Activated CD8-positive, alpha-beta memory T cell treated with anti-CD3 and anti-CD28 coated beads for 24 hours (primary cell): ENCODE data around the gene DDA1.
A peak's percentile ranks its signal among the peaks of the same experiment; 100 is the strongest.
"Not testable (repeated sequence)": the region's sequence is repeated elsewhere in the genome, so short reads cannot be mapped to it uniquely, and the experiment has no call there.

Experiments used
- DNase-seq: peaks from one replicate; pipeline ENCODE4 v3.0.0-alpha.2; 2020

Gene DDA1

GRCh38 chr19:17289489-17289888 lies 19.9 kb upstream of the DDA1 start:
- peak; percentile 78 for DNase-seq

GRCh38 chr19:17292301-17293074 lies 16.9 kb upstream of the DDA1 start:
- DNase-seq = peak; percentile 95

- no peak for DNase-seq
These were observed 15.8 kb upstream of the DDA1 start for GRCh38 chr19:17293605-17294004.

GRCh38 chr19:17294051-17294891 lies 15.1 kb upstream of the DDA1 start:
- peak; percentile 79 for DNase-seq

GRCh38 chr19:17295551-17295950 lies 13.8 kb upstream of the DDA1 start:
- DNase-seq = not testable (repeated sequence)

- DNase-seq = no peak
These were observed 13.1 kb upstream of the DDA1 start for GRCh38 chr19:17296273-17296672.

- no peak for DNase-seq
These were observed 12.4 kb upstream of the DDA1 start for GRCh38 chr19:17296976-17297375.

- no peak for DNase-seq
These were observed 8.3 kb upstream of the DDA1 start for GRCh38 chr19:17300992-17301619.

GRCh38 chr19:17302391-17303166 lies 6.8 kb upstream of the DDA1 start:
- peak; percentile 67 for DNase-seq

GRCh38 chr19:17303167-17303939 lies 6.0 kb upstream of the DDA1 start, which contains the start of gene ABHD8:
ABHD8 (minus strand) TSS chr19:17303425; CDS start chr19:17301616, 1,809 bp downstream.
- DNase-seq = peak; percentile 97

- no peak for DNase-seq
These were observed 5.5 kb upstream of the DDA1 start for GRCh38 chr19:17303940-17304267.

- DNase-seq = no peak
These were observed 4.8 kb upstream of the DDA1 start for GRCh38 chr19:17304386-17305215.

- no peak for DNase-seq
These were observed 4.2 kb upstream of the DDA1 start for GRCh38 chr19:17305216-17305516.

- DNase-seq = peak; percentile 95
These were observed 3.7 kb upstream of the DDA1 start, which contains the start of gene MRPL34 for GRCh38 chr19:17305517-17306284. MRPL34 (plus strand) TSS chr19:17305872; CDS start chr19:17305893, 21 bp downstream.

GRCh38 chr19:17306285-17306714 lies 3.1 kb upstream of the DDA1 start:
- no peak for DNase-seq

GRCh38 chr19:17307876-17308377 lies 1.4 kb upstream of the DDA1 start:
- DNase-seq = no peak

- DNase-seq = no peak
These were observed 650 bp downstream of the DDA1 start for GRCh38 chr19:17309965-17310461.

- DNase-seq = no peak
These were observed 2.3 kb downstream of the DDA1 start for GRCh38 chr19:17311455-17312188.
